ENCODE results near the gene PPID. TPM values are rescaled to one million over a fixed set of nuclear protein-coding genes. Genes with fewer than 3 reads are reported as not detected.

The PPID gene
- total and polyA plus RNA-seq, 9 of the 15 experiments (the other 6 are each of a cell fraction or from before 2014, with no cell fraction given), result 46.5 to 160 (median 98.6) TPM

DNA sequence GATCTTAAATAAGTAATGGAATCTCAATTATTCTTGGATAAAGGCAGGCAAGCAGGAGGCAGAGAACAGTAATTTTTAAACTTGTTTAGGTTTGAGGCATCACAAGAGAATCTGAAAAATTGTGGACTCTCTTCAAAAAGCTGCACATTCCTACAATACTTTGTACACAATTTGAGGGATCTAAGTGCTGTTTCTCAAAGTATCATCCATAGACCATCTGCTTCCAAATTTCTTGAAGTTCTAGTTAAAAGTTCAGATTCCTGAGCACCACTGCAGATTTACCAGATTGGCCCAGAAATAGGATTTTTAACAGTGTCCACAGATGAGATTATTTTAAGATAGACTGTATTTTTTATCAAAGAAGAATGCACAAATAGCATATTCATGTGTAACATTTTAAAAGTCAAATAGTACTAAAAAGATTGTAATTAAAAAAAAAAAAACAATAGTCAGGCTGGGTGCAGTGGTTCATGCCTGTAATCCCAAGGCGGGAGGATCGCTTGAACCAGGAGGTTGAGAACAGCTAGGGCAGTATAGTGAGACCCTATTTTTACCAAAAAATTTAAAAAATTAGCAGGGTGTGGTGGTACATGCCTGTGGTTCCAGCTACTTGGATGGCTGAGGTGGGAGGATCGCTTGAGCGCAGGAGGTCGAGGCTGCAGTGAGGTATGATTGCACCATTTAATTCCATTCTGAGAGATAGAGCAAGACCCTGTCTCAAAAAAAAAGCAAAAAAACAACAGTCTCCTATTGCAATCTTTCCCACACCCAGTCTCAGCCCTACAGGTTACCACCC lies 31.4 kb upstream of the PPID start:
- Histone ChIP-seq H3K4me3 (no peak overlapping the region), H4K20me1 (replicated peaks; ENCODE audit: control insufficient read depth, insufficient read depth, low read length) (no peaks in the 10 kb centered on the region), H3K4me1 (replicated peaks in 1 of 2; ENCODE audit: control insufficient read depth in 2 of 2, insufficient read depth in 2 of 2, low read length in 2 of 2) (peaks cover 0 to 3% of the 10 kb centered on the region in 2 experiments; a peak in 1 of 5 replicates), H3K27ac (ENCODE audit: extremely low read depth, low read depth, low read length) (no peak overlapping the region), H2AFZ (ENCODE audit: low read depth, low read length) (no peak overlapping the region), H3K27me3 (ENCODE audit: control insufficient read depth in 2 of 2, insufficient read depth in 2 of 2, low read length in 2 of 2) (no peaks in the 10 kb centered on the region), H3K9ac (ENCODE audit: insufficient read depth in 1 of 2, low read depth in 2 of 2, low read length in 2 of 2) (no peak overlapping the region), H3K79me2 (ENCODE audit: control insufficient read depth, insufficient read depth, low read length) (no peaks in the 10 kb centered on the region), H3K9me1 (ENCODE audit: control insufficient read depth, insufficient read depth, low read length) (no peaks in the 10 kb centered on the region), H3K9me3 (replicated peaks; ENCODE audit: control insufficient read depth, insufficient read depth, low read depth, low read length) (no peaks in the 10 kb centered on the region), H3K36me3 (ENCODE audit: control insufficient read depth, insufficient read depth, low read length) (no peaks in the 10 kb centered on the region), H3K4me2 (ENCODE audit: insufficient read depth, low read length) (no peak overlapping the region)
- CTCF ChIA-PET (ENCODE audit: low intra/inter-chr PET ratio), result no interaction called here
- DNase-seq (ENCODE audit: extremely low read depth in 1 of 4, low spot score in 3 of 4) (no peak), ATAC-seq (no peak), FAIRE-seq (no peak)
- WGBS (ENCODE audit: insufficient coverage, low coverage, missing lambda C conversion rate), result 77% methylated on average over 5 of the region's 5 CpGs
- TF ChIP-seq RFX1 (IDR thresholded peaks at IDR 0.05) (no peak), CSDE1 (IDR thresholded peaks at IDR 0.05) (no peak), GATA2 (CRISPR knock-in tag; IDR thresholded peaks at IDR 0.05) (no peak), BRF2 (IDR thresholded peaks at IDR 0.05; ENCODE audit: borderline replicate concordance, insufficient read depth, insufficient read length) (no peak), THAP12 (CRISPR knock-in tag; IDR thresholded peaks at IDR 0.05) (no peak), SP2 (IDR thresholded peaks at IDR 0.05; ENCODE audit: extremely low read depth, low read depth, low read length, poor library complexity, severe bottlenecking) (no peak), NR2C1 (IDR thresholded peaks at IDR 0.05) (no peak), NR2C1 (tag; IDR thresholded peaks at IDR 0.05) (no peak), MAFF (IDR thresholded peaks at IDR 0.05; ENCODE audit: low read length) (no peak), XRCC4 (IDR thresholded peaks at IDR 0.05; ENCODE audit: extremely low read depth, insufficient read depth, insufficient read length) (no peak), ZNF408 (CRISPR knock-in tag; IDR thresholded peaks at IDR 0.05; ENCODE audit: low read depth) (no peak)
- intact Hi-C loops (cut with micrococcal nuclease), result no loop called here
- POLR2A ChIA-PET, result interaction anchor here (0.6 to 1.5 kb wide), 2 partner anchors 9 to 57 kb away, joined by 4 read pairs; no protein-coding TSS in a partner anchor
- in situ Hi-C loops (cut with MboI), result no loop called here
- BruUV-seq (replicated peaks), result no TSS peak
